Measurements from ENCODE around the gene LTV1.

- TF ChIP-seq CTCF (IDR thresholded peaks at IDR 0.05) (no peak), POLR2AphosphoS5 (IDR thresholded peaks at IDR 0.05; ENCODE audit: low read depth, low read length) (no peak), SIN3A (IDR thresholded peaks at IDR 0.05; ENCODE audit: borderline replicate concordance, insufficient read depth, low read depth, low read length) (no peak)
- TF ChIP-seq, protein P1, sequence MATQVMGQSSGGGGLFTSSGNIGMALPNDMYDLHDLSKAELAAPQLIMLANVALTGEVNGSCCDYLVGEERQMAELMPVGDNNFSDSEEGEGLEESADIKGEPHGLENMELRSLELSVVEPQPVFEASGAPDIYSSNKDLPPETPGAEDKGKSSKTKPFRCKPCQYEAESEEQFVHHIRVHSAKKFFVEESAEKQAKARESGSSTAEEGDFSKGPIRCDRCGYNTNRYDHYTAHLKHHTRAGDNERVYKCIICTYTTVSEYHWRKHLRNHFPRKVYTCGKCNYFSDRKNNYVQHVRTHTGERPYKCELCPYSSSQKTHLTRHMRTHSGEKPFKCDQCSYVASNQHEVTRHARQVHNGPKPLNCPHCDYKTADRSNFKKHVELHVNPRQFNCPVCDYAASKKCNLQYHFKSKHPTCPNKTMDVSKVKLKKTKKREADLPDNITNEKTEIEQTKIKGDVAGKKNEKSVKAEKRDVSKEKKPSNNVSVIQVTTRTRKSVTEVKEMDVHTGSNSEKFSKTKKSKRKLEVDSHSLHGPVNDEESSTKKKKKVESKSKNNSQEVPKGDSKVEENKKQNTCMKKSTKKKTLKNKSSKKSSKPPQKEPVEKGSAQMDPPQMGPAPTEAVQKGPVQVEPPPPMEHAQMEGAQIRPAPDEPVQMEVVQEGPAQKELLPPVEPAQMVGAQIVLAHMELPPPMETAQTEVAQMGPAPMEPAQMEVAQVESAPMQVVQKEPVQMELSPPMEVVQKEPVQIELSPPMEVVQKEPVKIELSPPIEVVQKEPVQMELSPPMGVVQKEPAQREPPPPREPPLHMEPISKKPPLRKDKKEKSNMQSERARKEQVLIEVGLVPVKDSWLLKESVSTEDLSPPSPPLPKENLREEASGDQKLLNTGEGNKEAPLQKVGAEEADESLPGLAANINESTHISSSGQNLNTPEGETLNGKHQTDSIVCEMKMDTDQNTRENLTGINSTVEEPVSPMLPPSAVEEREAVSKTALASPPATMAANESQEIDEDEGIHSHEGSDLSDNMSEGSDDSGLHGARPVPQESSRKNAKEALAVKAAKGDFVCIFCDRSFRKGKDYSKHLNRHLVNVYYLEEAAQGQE (IDR thresholded peaks at IDR 0.05; ENCODE audit: insufficient read depth in 1 of 2, low read depth in 2 of 2, low read length in 1 of 2), result no peak
Observed at GRCh38 chr6:143810745-143811144, 32.4 kb upstream of the LTV1 start.
